Esophagus muscularis mucosa (tissue), 4 donors: Measurements from ENCODE around the gene NAV3. TPM values are rescaled to one million over a fixed set of nuclear protein-coding genes. Genes with fewer than 3 reads are reported as not detected.
A peak's percentile ranks its signal among the peaks of the same experiment; 100 is the strongest.

Source experiments
- DNase-seq: peaks from one replicate; pipeline ENCODE4 v3.0.0-alpha.2; 2017; ENCODE audit errors: extremely low spot score
- H3K27ac ChIP-seq, 4 donors: fragments of 200-600 bp; sonication (generic); replicated peaks in 1 of 4; 1 replicate in 3 of 4; 2 replicates in 1 of 4; pipeline ENCODE4 v1.5.1; 2016 to 2019; ENCODE audit warnings: mild to moderate bottlenecking in 1 of 4
- H3K27me3 ChIP-seq, 4 donors: fragments of 200-600 bp; sonication (generic); one replicate each; pipeline versions ENCODE4 v1.5.1 to v1.6.0; 2016 to 2019
- H3K36me3 ChIP-seq, 4 donors: fragments of 200-600 bp; sonication (generic); one replicate each; pipeline ENCODE4 v1.5.1; 2016 to 2019
- H3K4me1 ChIP-seq, 4 donors: fragments of 200-600 bp; sonication (generic); one replicate each; pipeline ENCODE4 v1.5.1; 2016 to 2019
- H3K4me3 ChIP-seq, 4 donors: fragments of 200-600 bp; sonication (generic); 1 replicate in 2 of 4; 2 replicates in 2 of 4; pipeline ENCODE4 v1.5.1; 2016 to 2019; ENCODE audit warnings: mild to moderate bottlenecking in 4 of 4, moderate library complexity in 1 of 4
- H3K9me3 ChIP-seq, 4 donors: fragments of 200-600 bp; sonication (generic); 1 replicate in 3 of 4; 2 replicates in 1 of 4; pipeline ENCODE4 v1.5.1; 2016 to 2019
- CTCF ChIP-seq, 3 experiments: fragments of 200-600 bp in 2 of 3; fragments of 450-650 bp in 1 of 3; sonication (generic) in 2 of 3; IDR thresholded peaks; one replicate each; pipeline ENCODE4 v1.5.1; 2017 to 2019; ENCODE audit warnings: antibody characterized with exemption in 3 of 3, mild to moderate bottlenecking in 2 of 3, moderate library complexity in 1 of 3
- EP300 ChIP-seq: sonication (generic); formaldehyde crosslinking; IDR thresholded peaks from one replicate; pipeline ENCODE4 v1.6.1; 2017; ENCODE audit warnings: antibody characterized with exemption
- POLR2A ChIP-seq: fragments of 450-650 bp; IDR thresholded peaks from one replicate; pipeline ENCODE4 v1.6.1; 2017; ENCODE audit warnings: antibody characterized with exemption, moderate library complexity, mild to moderate bottlenecking, low read depth
- POLR2AphosphoS5 ChIP-seq, 2 donors: sonication (generic); formaldehyde crosslinking; IDR thresholded peaks; one replicate each; pipeline ENCODE4 v1.6.1; 2017; ENCODE audit warnings: antibody characterized with exemption in 2 of 2
- WGBS: methylation state at CpG from one replicate; pipeline ENCODE4 v1.1.5; 2018; 5-methylcytosine and 5-hydroxymethylcytosine counted together
- intact Hi-C: fragments of 100-400 bp; cut with DNase I; formaldehyde crosslinking; loops from one replicate; pipeline ENCODE4 v1.15.1; 2023
- total RNA-seq, 4 donors: library from RNA; depleted of rRNA; stranded (reverse); fragments of >200 nt; gene quantifications; one replicate each; pipeline versions ENCODE4 v1.1.0 to v1.2.1, GENCODE V29; 2016

The NAV3 gene
- total RNA-seq, 4 donors from 2014 or later: 4.3 to 9.6 (median 5.4) TPM

- intact Hi-C loops: no loop called here
- Histone ChIP-seq H3K9me3 (peaks cover 0 to 9% (median 0%) of the 10 kb centered on the region in 4 donors), H3K36me3 (no peaks in the 10 kb centered on the region), H3K27ac (no peak overlapping the region), H3K4me3 (no peak overlapping the region), H3K4me1 (no peaks in the 10 kb centered on the region), H3K27me3 (no peaks in the 10 kb centered on the region)
- DNase-seq: no peak
- 81% methylated on average over 1 of the region's 1 CpG for WGBS
- no peak for TF ChIP-seq EP300
- TF ChIP-seq POLR2A: no peak
- TF ChIP-seq CTCF (IDR thresholded peaks at IDR 0.05): no peak
- TF ChIP-seq POLR2AphosphoS5 (IDR thresholded peaks at IDR 0.05): no peak
Observed at GRCh38 chr12:78028426-78028825, 197.7 kb downstream of the NAV3 start.

GRCh38 chr12:78034025-78034424 lies 203.3 kb downstream of the NAV3 start:
- no peaks in the 10 kb centered on the region for H3K9me3 ChIP-seq
- H3K27me3 ChIP-seq: no peaks in the 10 kb centered on the region
- peaks cover 0 to 5% (median 2%) of the 10 kb centered on the region in 4 donors for H3K4me1 ChIP-seq
- no peak overlapping the region for H3K27ac ChIP-seq
- intact Hi-C loops: no loop called here
- H3K4me3 ChIP-seq: no peak overlapping the region
- no peak for DNase-seq
- H3K36me3 ChIP-seq: no peaks in the 10 kb centered on the region
- WGBS: 50% methylated on average over 4 of the region's 4 CpGs
- no peak for TF ChIP-seq CTCF (IDR thresholded peaks at IDR 0.05)
- no peak for TF ChIP-seq POLR2A
- TF ChIP-seq POLR2AphosphoS5 (IDR thresholded peaks at IDR 0.05): no peak
- TF ChIP-seq EP300: no peak

GRCh38 chr12:78035901-78036606 lies 205.4 kb downstream of the NAV3 start:
- no peak for DNase-seq
- no peaks in the 10 kb centered on the region for H3K27me3 ChIP-seq
- no peak for TF ChIP-seq POLR2A
- no peak for TF ChIP-seq EP300
- no peak for TF ChIP-seq CTCF (IDR thresholded peaks at IDR 0.05)
- no peak for TF ChIP-seq POLR2AphosphoS5 (IDR thresholded peaks at IDR 0.05)
- H3K27ac ChIP-seq: no peak overlapping the region
- H3K36me3 ChIP-seq: no peaks in the 10 kb centered on the region
- H3K4me1 ChIP-seq: peaks cover 0 to 5% (median 2%) of the 10 kb centered on the region in 4 donors
- no peaks in the 10 kb centered on the region for H3K9me3 ChIP-seq
- intact Hi-C loops: no loop called here
- WGBS: 48% methylated on average over 14 of the region's 14 CpGs
- peak overlapping the region in 2 of 4 donors; percentile 7 to 30 for H3K4me3 ChIP-seq

- H3K4me3 ChIP-seq: no peak overlapping the region
- WGBS: 97% methylated on average over 8 of the region's 8 CpGs
- peaks cover 0 to 5% (median 2%) of the 10 kb centered on the region in 4 donors for H3K4me1 ChIP-seq
- DNase-seq: no peak
- H3K27me3 ChIP-seq: no peaks in the 10 kb centered on the region
- H3K27ac ChIP-seq: no peak overlapping the region
- intact Hi-C loops: no loop called here
- TF ChIP-seq POLR2A (no peak), EP300 (no peak), CTCF (IDR thresholded peaks at IDR 0.05) (no peak), POLR2AphosphoS5 (IDR thresholded peaks at IDR 0.05) (no peak)
- no peaks in the 10 kb centered on the region for H3K9me3 ChIP-seq
- no peaks in the 10 kb centered on the region for H3K36me3 ChIP-seq
Observed at GRCh38 chr12:78036874-78037273, 206.2 kb downstream of the NAV3 start.

- Histone ChIP-seq H3K9me3 (no peaks in the 10 kb centered on the region), H3K27me3 (no peaks in the 10 kb centered on the region), H3K4me3 (no peak overlapping the region), H3K27ac (no peak overlapping the region), H3K4me1 (peaks cover 0 to 5% (median 2%) of the 10 kb centered on the region in 4 donors), H3K36me3 (no peaks in the 10 kb centered on the region)
- intact Hi-C loops: no loop called here
- no peak for TF ChIP-seq POLR2A
- TF ChIP-seq POLR2AphosphoS5 (IDR thresholded peaks at IDR 0.05): no peak
- no peak for TF ChIP-seq EP300
- TF ChIP-seq CTCF (IDR thresholded peaks at IDR 0.05): no peak
- WGBS: 87% methylated on average over 2 of the region's 2 CpGs
- no peak for DNase-seq
Observed at GRCh38 chr12:78037707-78038106, 207.0 kb downstream of the NAV3 start.
